Stomach (tissue), 9 donors: Measurements from ENCODE around the gene ANKS1B. TPM values are rescaled to one million over a fixed set of nuclear protein-coding genes. Genes with fewer than 3 reads are reported as not detected.

Experiments
- DNase-seq, 2 donors: peaks; one replicate each; pipeline versions ENCODE4 v3.0.0 to v3.0.0-alpha.2; 2013 to 2019
- H3K27ac ChIP-seq, 5 donors: fragments of 200-600 bp in 4 of 5; sonication (generic) in 4 of 5; one replicate each; pipeline ENCODE4 v1.5.1; 2013 to 2019; ENCODE audit warnings: mild to moderate bottlenecking in 1 of 5, moderate library complexity in 1 of 5
- H3K27me3 ChIP-seq, 3 donors: fragments of 200-600 bp; sonication (generic); one replicate each; pipeline ENCODE4 v1.5.1; 2017 to 2019; ENCODE audit warnings: mixed run types in 1 of 3
- H3K36me3 ChIP-seq, 4 donors: fragments of 200-600 bp; sonication (generic); 1 replicate in 3 of 4; 2 replicates in 1 of 4; pipeline ENCODE4 v1.5.1; 2016 to 2019
- H3K4me1 ChIP-seq, 4 donors: fragments of 200-600 bp; sonication (generic); one replicate each; pipeline ENCODE4 v1.5.1; 2016 to 2019
- H3K4me3 ChIP-seq, 4 donors: fragments of 200-600 bp; sonication (generic) in 3 of 4; one replicate each; pipeline ENCODE4 v1.5.1; 2016 to 2019; ENCODE audit warnings: mild to moderate bottlenecking in 1 of 4
- H3K9me3 ChIP-seq, 4 donors: fragments of 200-600 bp; sonication (generic); one replicate each; pipeline ENCODE4 v1.5.1; 2016 to 2019
- EP300 ChIP-seq: sonication (generic); formaldehyde crosslinking; IDR thresholded peaks from one replicate; pipeline ENCODE4 v1.6.1; 2017; ENCODE audit warnings: antibody characterized with exemption
- POLR2A ChIP-seq, 4 donors: fragments of 450-650 bp; IDR thresholded peaks; one replicate each; pipeline ENCODE4 v1.6.1; 2016; ENCODE audit warnings: antibody characterized with exemption in 4 of 4, control low read depth in 2 of 4, mild to moderate bottlenecking in 1 of 4, moderate library complexity in 1 of 4
- POLR2AphosphoS5 ChIP-seq, 3 donors: sonication (generic); formaldehyde crosslinking; IDR thresholded peaks; one replicate each; pipeline ENCODE4 v1.6.1; 2016; ENCODE audit warnings: antibody characterized with exemption in 3 of 3
- whole genome bisulfite sequencing, 5 donors: extraction: QIAGEN DNeasy Blood & Tissue Kit in 3 of 5; methylation state at CpG; one replicate each; pipeline versions ENCODE4 v1.1.5 to v1.1.7; 2013 to 2018; 5-methylcytosine and 5-hydroxymethylcytosine counted together
- intact Hi-C: fragments of 100-400 bp; cut with DNase I; formaldehyde crosslinking; loops from one replicate; pipeline ENCODE4 v1.15.1; 2023; ENCODE audit warnings: low total_unique reads
- polyA plus RNA-seq, 3 donors: library from polyadenylated mRNA; stranded (reverse); fragments of 200-250 nt; gene quantifications; one replicate each; pipeline ENCODE4 v1.2.3, GENCODE V29; 2013
- total RNA-seq, 5 donors: library from RNA; depleted of rRNA; stranded (reverse); fragments of >200 nt; gene quantifications; one replicate each; pipeline versions ENCODE4 v1.1.0 to v1.2.3, GENCODE V29; 2014 to 2016
- TF ChIP-seq, protein P1 (sequence below), 7 experiments: fragments of 450-650 bp in 4 of 7; fragments of 200-600 bp in 3 of 7; sonication (generic) in 3 of 7; IDR thresholded peaks; one replicate each; pipeline ENCODE4 v1.5.1; 2016 to 2019; ENCODE audit warnings: antibody characterized with exemption in 7 of 7, control low read depth in 2 of 7, mild to moderate bottlenecking in 1 of 7
- donor health status: healthy with polysubstance abuse.
- donor health status: Bipolar disorder and iron deficiency.
- donor health status: healthy.

The ANKS1B gene
- total and polyA plus RNA-seq, 8 donors = 0.73 to 26.8 (median 2.2) TPM; not detected in 2

GRCh38 chr12:98823012-98823411 is 1161.7 kb downstream of the ANKS1B start:
- Histone ChIP-seq H3K4me3 (no peak overlapping the region), H3K9me3 (no peaks in the 10 kb centered on the region), H3K4me1 (peaks cover 0 to 5% (median 0%) of the 10 kb centered on the region in 4 donors), H3K27me3 (no peaks in the 10 kb centered on the region), H3K27ac (no peak overlapping the region), H3K36me3 (no peaks in the 10 kb centered on the region)
- no peak for DNase-seq
- intact Hi-C loops = no loop called here
- no peak for TF ChIP-seq POLR2AphosphoS5 (IDR thresholded peaks at IDR 0.05)
- TF ChIP-seq POLR2A (IDR thresholded peaks at IDR 0.05) = no peak
- TF ChIP-seq EP300 = no peak
- TF ChIP-seq, protein P1, sequence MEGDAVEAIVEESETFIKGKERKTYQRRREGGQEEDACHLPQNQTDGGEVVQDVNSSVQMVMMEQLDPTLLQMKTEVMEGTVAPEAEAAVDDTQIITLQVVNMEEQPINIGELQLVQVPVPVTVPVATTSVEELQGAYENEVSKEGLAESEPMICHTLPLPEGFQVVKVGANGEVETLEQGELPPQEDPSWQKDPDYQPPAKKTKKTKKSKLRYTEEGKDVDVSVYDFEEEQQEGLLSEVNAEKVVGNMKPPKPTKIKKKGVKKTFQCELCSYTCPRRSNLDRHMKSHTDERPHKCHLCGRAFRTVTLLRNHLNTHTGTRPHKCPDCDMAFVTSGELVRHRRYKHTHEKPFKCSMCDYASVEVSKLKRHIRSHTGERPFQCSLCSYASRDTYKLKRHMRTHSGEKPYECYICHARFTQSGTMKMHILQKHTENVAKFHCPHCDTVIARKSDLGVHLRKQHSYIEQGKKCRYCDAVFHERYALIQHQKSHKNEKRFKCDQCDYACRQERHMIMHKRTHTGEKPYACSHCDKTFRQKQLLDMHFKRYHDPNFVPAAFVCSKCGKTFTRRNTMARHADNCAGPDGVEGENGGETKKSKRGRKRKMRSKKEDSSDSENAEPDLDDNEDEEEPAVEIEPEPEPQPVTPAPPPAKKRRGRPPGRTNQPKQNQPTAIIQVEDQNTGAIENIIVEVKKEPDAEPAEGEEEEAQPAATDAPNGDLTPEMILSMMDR (IDR thresholded peaks at IDR 0.05) = no peak
- WGBS, 5 donors = 80 to 86% (median 84%) methylated on average over 5 of the region's 5 CpGs

- WGBS, 5 donors = 46 to 57% (median 46%) methylated on average over 3 of the region's 3 CpGs
- TF ChIP-seq, protein P1 (IDR thresholded peaks at IDR 0.05) = no peak
- no peak for TF ChIP-seq POLR2AphosphoS5 (IDR thresholded peaks at IDR 0.05)
- TF ChIP-seq EP300 = no peak
- TF ChIP-seq POLR2A (IDR thresholded peaks at IDR 0.05) = no peak
- DNase-seq = peak in 1 of 2 donors; percentile 43
- no peaks in the 10 kb centered on the region for H3K36me3 ChIP-seq
- peaks cover 0 to 5% (median 0%) of the 10 kb centered on the region in 4 donors for H3K4me1 ChIP-seq
- intact Hi-C loops = no loop called here
- H3K4me3 ChIP-seq = no peak overlapping the region
- no peaks in the 10 kb centered on the region for H3K9me3 ChIP-seq
- no peak overlapping the region for H3K27ac ChIP-seq
- no peaks in the 10 kb centered on the region for H3K27me3 ChIP-seq
These were observed 1162.9 kb downstream of the ANKS1B start for GRCh38 chr12:98821866-98822265.

- intact Hi-C loops = no loop called here
- Histone ChIP-seq H3K9me3 (no peaks in the 10 kb centered on the region), H3K36me3 (no peaks in the 10 kb centered on the region), H3K27ac (no peak overlapping the region), H3K4me1 (peaks cover 0 to 5% (median 0%) of the 10 kb centered on the region in 4 donors), H3K27me3 (no peaks in the 10 kb centered on the region), H3K4me3 (no peak overlapping the region)
- WGBS, 5 donors = 55 to 83% (median 74%) methylated on average over 2 of the region's 2 CpGs
- TF ChIP-seq POLR2A (IDR thresholded peaks at IDR 0.05) (no peak), POLR2AphosphoS5 (IDR thresholded peaks at IDR 0.05) (no peak), EP300 (no peak)
- TF ChIP-seq, protein P1 (IDR thresholded peaks at IDR 0.05) = no peak
- DNase-seq = no peak
These were observed 1163.5 kb downstream of the ANKS1B start for GRCh38 chr12:98821232-98821631.

DNA sequence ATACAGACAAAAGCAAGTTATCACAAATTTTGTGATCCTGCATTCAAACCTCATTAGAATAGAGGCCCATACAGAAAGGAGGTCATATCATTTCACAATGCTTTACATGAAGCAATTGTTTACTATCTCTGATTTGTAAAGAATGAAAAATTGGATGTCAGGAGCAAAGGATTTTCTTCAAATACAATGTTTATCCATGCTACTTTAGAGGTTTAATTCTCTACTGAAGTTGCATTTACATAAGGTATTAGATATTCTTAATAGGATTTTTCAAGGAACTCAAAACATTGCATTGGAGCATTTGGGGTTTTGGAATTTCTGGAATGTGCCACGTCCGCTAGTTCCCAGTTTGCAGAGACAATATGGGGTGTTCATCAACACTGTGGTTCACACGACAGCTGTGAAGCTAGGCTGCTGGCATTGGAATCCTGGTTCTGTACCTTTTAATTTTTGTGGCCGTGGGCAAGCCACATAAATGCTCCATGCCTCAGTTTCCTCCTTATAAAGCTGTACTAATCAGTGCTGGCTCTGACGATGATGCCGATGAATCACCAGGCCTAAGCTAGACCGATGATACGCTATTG is 1164.8 kb downstream of the ANKS1B start:
- H3K4me3 ChIP-seq = no peak overlapping the region
- DNase-seq = no peak
- intact Hi-C loops = no loop called here
- no peaks in the 10 kb centered on the region for H3K27me3 ChIP-seq
- no peak overlapping the region for H3K27ac ChIP-seq
- peaks cover 0 to 5% (median 0%) of the 10 kb centered on the region in 4 donors for H3K4me1 ChIP-seq
- TF ChIP-seq EP300 = no peak
- TF ChIP-seq, protein P1 (IDR thresholded peaks at IDR 0.05) = no peak
- WGBS, 5 donors = 56 to 69% (median 63%) methylated on average over 8 of the region's 8 CpGs
- H3K9me3 ChIP-seq = no peaks in the 10 kb centered on the region
- no peaks in the 10 kb centered on the region for H3K36me3 ChIP-seq
